Vagina (tissue), 2 donors: ENCODE data around the gene BEST1. TPM values are rescaled to one million over a fixed set of nuclear protein-coding genes. Genes with fewer than 3 reads are reported as not detected.
A peak's percentile ranks its signal among the peaks of the same experiment; 100 is the strongest.

Experiments
- DNase-seq, 2 donors: peaks; one replicate each; pipeline ENCODE4 v3.0.0-alpha.2; 2017; ENCODE audit errors: extremely low spot score in 2 of 2
- H3K27ac ChIP-seq: fragments of 200-600 bp; sonication (generic); one replicate; pipeline ENCODE4 v1.5.1; 2019
- H3K27me3 ChIP-seq: fragments of 200-600 bp; sonication (generic); one replicate; pipeline ENCODE4 v1.5.1; 2019
- H3K36me3 ChIP-seq, 2 donors: fragments of 200-600 bp; sonication (generic); one replicate each; pipeline ENCODE4 v1.5.1; 2017 to 2019
- H3K4me1 ChIP-seq: fragments of 200-600 bp; sonication (generic); one replicate; pipeline ENCODE4 v1.5.1; 2019
- H3K4me3 ChIP-seq, 2 donors: fragments of 200-600 bp; sonication (generic); 1 replicate in 1 of 2; 2 replicates in 1 of 2; pipeline ENCODE4 v1.5.1; 2016 to 2019
- H3K9me3 ChIP-seq: fragments of 200-600 bp; sonication (generic); one replicate; pipeline ENCODE4 v1.5.1; 2019
- POLR2A ChIP-seq, 2 donors: fragments of 450-650 bp; IDR thresholded peaks; one replicate each; pipeline ENCODE4 v1.6.1; 2017; ENCODE audit warnings: antibody characterized with exemption in 2 of 2, mild to moderate bottlenecking in 2 of 2, moderate library complexity in 2 of 2
- POLR2AphosphoS5 ChIP-seq, 2 donors: sonication (generic); formaldehyde crosslinking; IDR thresholded peaks; one replicate each; pipeline ENCODE4 v1.9.0; 2017; ENCODE audit warnings: antibody characterized with exemption in 2 of 2, mild to moderate bottlenecking in 2 of 2, low read depth in 1 of 2; ENCODE audit not compliant: insufficient read depth in 1 of 2
- intact Hi-C: fragments of 100-400 bp; cut with DNase I; formaldehyde crosslinking; loops from one replicate; pipeline ENCODE4 v1.15.1; 2023
- total RNA-seq: library from RNA; depleted of rRNA; stranded (reverse); fragments of >200 nt; gene quantifications from one replicate; pipeline ENCODE4 v1.2.3, GENCODE V29; 2016
- TF ChIP-seq, protein P1 (sequence below), 3 experiments: fragments of 450-650 bp in 2 of 3; fragments of 200-600 bp in 1 of 3; sonication (generic) in 1 of 3; IDR thresholded peaks; one replicate each; pipeline ENCODE4 v1.5.1; 2017 to 2019; ENCODE audit warnings: antibody characterized with exemption in 3 of 3, mild to moderate bottlenecking in 2 of 3, moderate library complexity in 2 of 3

Gene BEST1
- total RNA-seq, 1 donor from 2014 or later: 4.4 TPM

DNA sequence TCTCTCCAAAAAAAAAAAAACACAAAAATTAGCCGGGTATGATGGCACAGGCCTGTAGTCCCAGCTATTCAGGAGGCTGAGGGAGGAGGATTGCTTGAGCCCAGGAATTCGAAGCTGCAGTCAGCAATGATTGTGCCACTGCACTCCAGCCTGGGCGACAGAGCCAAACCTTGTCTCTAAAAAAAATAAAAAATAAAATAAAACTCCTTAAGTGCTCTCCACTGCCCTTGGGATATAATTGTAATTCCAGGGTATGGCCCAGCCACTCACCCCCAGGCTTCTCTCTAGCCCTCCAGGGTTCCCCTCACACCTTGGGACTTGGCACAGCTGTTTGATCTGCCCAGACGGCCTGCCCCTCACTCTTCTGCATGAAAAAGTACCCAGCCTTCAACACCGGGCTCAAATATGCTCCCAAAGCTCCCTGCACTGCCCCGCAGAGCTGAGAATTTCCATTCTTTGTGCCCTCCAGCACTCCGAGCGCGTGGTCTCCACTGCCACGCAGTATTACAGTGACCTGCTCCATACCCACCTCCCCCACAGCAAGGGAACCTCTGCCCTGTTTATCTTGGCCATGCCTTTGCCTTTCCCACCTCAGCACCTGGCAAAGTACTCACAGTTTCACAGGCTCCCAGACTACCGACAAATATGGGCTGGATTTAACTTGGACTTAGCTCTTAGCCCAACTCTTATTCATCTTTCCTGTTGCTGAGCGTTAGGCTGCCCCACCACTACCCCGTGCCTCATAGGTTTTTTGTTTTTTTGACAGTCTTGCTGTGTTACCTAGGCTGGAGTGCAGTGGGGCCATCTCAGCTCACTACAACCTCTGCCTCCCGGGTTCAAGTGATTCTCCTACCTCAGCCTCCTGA lies 24.8 kb downstream of the BEST1 start:
- H3K4me3 ChIP-seq: no peak overlapping the region
- H3K36me3 ChIP-seq: no peaks in the 10 kb centered on the region
- peak overlapping the region; percentile 99 for H3K27ac ChIP-seq
- no peak for TF ChIP-seq POLR2A (IDR thresholded peaks at IDR 0.05)
- TF ChIP-seq POLR2AphosphoS5 (IDR thresholded peaks at IDR 0.05; ENCODE audit: insufficient read depth in 1 of 2, low read depth in 1 of 2): no peak
- TF ChIP-seq, protein P1, sequence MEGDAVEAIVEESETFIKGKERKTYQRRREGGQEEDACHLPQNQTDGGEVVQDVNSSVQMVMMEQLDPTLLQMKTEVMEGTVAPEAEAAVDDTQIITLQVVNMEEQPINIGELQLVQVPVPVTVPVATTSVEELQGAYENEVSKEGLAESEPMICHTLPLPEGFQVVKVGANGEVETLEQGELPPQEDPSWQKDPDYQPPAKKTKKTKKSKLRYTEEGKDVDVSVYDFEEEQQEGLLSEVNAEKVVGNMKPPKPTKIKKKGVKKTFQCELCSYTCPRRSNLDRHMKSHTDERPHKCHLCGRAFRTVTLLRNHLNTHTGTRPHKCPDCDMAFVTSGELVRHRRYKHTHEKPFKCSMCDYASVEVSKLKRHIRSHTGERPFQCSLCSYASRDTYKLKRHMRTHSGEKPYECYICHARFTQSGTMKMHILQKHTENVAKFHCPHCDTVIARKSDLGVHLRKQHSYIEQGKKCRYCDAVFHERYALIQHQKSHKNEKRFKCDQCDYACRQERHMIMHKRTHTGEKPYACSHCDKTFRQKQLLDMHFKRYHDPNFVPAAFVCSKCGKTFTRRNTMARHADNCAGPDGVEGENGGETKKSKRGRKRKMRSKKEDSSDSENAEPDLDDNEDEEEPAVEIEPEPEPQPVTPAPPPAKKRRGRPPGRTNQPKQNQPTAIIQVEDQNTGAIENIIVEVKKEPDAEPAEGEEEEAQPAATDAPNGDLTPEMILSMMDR (IDR thresholded peaks at IDR 0.05): no peak
- no peaks in the 10 kb centered on the region for H3K27me3 ChIP-seq
- no peak for DNase-seq
- H3K4me1 ChIP-seq: peaks cover 45% of the 10 kb centered on the region
- intact Hi-C loops: loop anchor here (5.0 to 10.0 kb wide), 2 partner anchors 110 to 158 kb away; partner anchors contain the start of gene FADS1
- H3K9me3 ChIP-seq: no peaks in the 10 kb centered on the region

DNA sequence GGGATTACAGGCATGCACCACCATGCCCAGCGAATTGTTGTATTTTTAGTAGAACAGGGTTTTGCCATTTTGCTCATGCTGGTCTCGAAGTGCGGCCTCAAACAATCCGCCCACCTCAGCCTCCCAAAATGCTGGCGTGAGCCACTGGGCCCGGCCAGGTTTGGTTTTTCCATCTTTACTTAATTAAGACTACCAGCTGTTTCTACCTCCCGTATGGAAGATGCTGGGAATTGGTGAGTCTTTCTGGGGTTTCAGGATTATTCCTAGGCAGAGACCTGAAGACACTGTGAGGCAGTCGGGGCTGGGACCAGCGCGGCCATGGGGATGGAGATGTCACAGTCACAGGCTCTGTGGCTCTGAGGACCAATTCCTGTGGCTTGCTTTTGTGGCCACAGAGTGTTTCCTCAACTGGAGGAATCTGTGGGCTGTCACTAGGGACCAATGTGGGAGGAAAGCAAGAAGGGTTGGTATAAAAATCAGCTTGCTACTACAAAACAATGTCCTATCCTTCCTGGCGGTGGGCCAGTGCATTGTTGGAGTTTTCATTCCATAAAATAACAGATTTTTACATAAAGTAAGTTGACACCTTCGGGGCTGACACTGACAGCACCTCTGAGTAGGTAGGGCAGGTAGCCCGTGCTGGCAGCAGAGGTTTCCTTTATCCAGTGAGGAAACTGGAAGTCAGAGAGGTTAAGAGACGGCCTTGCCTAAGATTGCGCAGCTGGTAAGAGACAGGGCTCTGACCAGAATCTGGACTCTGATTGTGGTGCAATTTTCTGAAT lies 25.7 kb downstream of the BEST1 start:
- DNase-seq: no peak
- Histone ChIP-seq H3K27me3 (no peaks in the 10 kb centered on the region), H3K27ac (peak overlapping the region; percentile 99), H3K4me1 (peaks cover 37% of the 10 kb centered on the region), H3K36me3 (no peaks in the 10 kb centered on the region), H3K9me3 (no peaks in the 10 kb centered on the region), H3K4me3 (no peak overlapping the region)
- TF ChIP-seq POLR2A (IDR thresholded peaks at IDR 0.05): no peak
- TF ChIP-seq, protein P1 (IDR thresholded peaks at IDR 0.05): no peak
- no peak for TF ChIP-seq POLR2AphosphoS5 (IDR thresholded peaks at IDR 0.05; ENCODE audit: insufficient read depth in 1 of 2, low read depth in 1 of 2)
- intact Hi-C loops: loop anchor here (10.0 kb wide), 1 partner anchor 109 kb away; no protein-coding TSS in a partner anchor

DNA sequence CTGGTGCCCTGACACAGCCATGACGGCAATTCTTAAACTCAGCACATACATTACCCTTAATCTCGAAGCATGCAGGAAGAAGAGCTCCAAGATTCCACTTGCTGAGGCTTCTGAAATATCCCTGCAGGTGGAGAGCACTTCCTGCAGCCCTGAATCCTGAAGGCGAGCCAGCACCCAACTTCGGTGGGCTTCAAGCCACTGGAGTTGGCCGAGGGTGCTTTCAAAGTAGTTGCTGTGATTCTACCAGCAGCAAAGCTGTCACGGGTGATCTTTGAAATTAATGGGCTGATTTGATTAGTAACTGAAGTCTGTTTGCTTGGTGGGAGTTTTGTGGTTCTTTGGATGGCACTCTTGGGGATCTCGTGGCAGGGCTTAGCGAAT lies 26.3 kb downstream of the BEST1 start:
- Histone ChIP-seq H3K27me3 (no peaks in the 10 kb centered on the region), H3K4me3 (no peak overlapping the region), H3K27ac (no peak overlapping the region), H3K36me3 (no peaks in the 10 kb centered on the region), H3K4me1 (peaks cover 31% of the 10 kb centered on the region), H3K9me3 (no peaks in the 10 kb centered on the region)
- DNase-seq: no peak
- TF ChIP-seq POLR2AphosphoS5 (IDR thresholded peaks at IDR 0.05; ENCODE audit: insufficient read depth in 1 of 2, low read depth in 1 of 2): no peak
- TF ChIP-seq, protein P1 (IDR thresholded peaks at IDR 0.05): no peak
- no peak for TF ChIP-seq POLR2A (IDR thresholded peaks at IDR 0.05)
- intact Hi-C loops: loop anchor here (10.0 kb wide), 1 partner anchor 108 kb away; no protein-coding TSS in a partner anchor

DNA sequence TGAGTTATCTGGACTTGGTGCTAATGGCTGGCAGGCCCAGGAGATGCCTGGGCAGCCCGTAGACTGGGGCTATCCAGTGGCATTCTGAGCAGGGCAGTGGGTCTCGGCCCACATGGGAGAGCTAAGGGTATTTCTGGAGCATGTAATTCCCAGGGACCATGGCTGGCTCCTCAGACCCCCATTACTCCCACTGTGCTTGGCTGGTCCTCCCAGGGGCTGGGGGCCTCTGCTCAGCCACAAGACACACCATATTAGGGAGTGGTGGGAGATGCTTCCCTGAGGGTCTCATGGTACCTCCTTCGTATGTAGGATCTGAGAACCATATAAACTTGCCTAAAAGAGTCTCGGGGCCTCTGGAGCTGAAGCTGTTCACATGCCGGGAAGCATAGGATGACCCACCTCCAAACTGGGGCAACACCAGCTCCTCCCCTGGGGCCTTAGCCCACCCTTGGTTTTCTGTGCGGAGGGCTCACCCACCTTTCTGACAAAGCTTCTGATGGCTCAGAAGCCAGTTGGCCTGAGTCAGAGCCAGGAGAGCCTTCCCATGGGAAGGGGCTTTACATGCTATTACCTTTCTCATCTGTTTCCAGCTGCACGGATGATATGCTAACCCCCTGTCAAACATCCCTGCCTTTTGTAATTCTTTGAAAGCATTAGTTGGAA lies 26.8 kb downstream of the BEST1 start:
- Histone ChIP-seq H3K27me3 (no peaks in the 10 kb centered on the region), H3K4me1 (peaks cover 29% of the 10 kb centered on the region), H3K4me3 (no peak overlapping the region), H3K9me3 (no peaks in the 10 kb centered on the region), H3K27ac (no peak overlapping the region), H3K36me3 (no peaks in the 10 kb centered on the region)
- intact Hi-C loops: loop anchor here (10.0 kb wide), 1 partner anchor 108 kb away; no protein-coding TSS in a partner anchor
- no peak for DNase-seq
- no peak for TF ChIP-seq POLR2AphosphoS5 (IDR thresholded peaks at IDR 0.05; ENCODE audit: insufficient read depth in 1 of 2, low read depth in 1 of 2)
- TF ChIP-seq, protein P1 (IDR thresholded peaks at IDR 0.05): no peak
- TF ChIP-seq POLR2A (IDR thresholded peaks at IDR 0.05): no peak
